ENCODE results near the gene CORO2B.

DNA sequence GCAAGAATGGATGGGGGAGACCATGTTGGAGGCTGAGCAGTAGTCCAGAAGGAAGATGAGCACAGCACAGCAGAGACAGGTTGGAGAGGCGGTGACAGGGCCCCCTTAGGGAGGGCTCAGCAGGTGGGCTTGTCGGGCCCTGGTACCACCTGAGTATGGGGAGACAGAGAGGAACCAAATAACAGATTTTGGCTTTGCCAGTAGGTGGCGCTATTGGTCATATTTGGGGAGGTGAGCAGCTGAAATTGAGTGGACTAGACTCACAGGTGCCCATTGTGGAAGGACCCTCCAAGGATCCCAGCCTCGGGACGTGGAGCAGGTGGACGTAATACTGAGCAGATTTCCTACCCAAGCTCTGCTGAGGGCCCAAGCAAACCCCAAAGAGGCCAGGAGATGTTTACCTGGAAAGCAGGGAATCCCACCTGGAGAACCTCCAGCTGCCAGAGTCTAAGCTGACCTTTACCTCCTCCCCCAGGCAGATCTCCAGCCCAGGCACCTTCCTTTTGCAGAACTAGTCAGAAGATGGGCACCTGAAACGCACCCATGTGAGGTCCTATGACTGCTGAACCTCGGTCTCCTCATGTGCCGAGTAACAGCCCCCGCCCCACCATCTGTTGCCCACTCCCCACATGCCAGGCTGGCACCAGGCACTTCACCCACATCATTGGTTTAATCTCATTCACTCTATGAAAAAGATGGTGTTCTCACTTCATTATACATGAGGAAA is 24.6 kb upstream of the CORO2B start:
- TF ChIP-seq, protein P1, sequence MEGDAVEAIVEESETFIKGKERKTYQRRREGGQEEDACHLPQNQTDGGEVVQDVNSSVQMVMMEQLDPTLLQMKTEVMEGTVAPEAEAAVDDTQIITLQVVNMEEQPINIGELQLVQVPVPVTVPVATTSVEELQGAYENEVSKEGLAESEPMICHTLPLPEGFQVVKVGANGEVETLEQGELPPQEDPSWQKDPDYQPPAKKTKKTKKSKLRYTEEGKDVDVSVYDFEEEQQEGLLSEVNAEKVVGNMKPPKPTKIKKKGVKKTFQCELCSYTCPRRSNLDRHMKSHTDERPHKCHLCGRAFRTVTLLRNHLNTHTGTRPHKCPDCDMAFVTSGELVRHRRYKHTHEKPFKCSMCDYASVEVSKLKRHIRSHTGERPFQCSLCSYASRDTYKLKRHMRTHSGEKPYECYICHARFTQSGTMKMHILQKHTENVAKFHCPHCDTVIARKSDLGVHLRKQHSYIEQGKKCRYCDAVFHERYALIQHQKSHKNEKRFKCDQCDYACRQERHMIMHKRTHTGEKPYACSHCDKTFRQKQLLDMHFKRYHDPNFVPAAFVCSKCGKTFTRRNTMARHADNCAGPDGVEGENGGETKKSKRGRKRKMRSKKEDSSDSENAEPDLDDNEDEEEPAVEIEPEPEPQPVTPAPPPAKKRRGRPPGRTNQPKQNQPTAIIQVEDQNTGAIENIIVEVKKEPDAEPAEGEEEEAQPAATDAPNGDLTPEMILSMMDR (IDR thresholded peaks at IDR 0.05) = peak; percentile 47 to 71
- TF ChIP-seq POLR2A (IDR thresholded peaks at IDR 0.05) = no peak
